HG02678 (cell line): ENCODE measurements around the gene DKC1.
"Not testable (repeated sequence)": the region's sequence is repeated elsewhere in the genome, so short reads cannot be mapped to it uniquely, and the experiment has no call there.

Experiments
- ATAC-seq: cut with Tn5 transposase; IDR thresholded peaks from one replicate; pipeline ENCODE4 v1.9.1; 2021; ENCODE audit warnings: mild to moderate bottlenecking, moderate library complexity; ENCODE audit not compliant: unreplicated experiment

Gene DKC1

DNA sequence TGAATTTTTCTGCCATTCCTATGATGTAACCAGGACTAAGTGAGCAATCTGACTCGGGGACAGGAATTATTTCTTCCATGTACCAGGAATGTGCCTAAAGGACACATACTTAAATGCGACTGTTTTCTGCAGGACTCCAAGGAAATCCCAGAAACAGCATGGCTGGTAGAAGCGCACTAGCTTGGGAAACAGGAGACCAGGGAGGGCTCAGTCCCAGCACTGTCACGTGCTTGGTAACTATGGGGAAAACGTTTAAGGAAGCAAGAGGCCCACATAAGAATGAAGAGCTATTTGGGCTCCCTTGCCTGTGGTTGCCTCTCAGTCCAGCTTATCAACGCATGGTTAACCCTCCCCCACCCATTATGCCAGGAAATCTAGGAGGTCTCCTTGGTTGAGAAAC lies 23.1 kb downstream of the DKC1 start:
- no peak for ATAC-seq

GRCh38 chrX:154791467-154791866 lies 28.8 kb downstream of the DKC1 start:
- no peak for ATAC-seq

DNA sequence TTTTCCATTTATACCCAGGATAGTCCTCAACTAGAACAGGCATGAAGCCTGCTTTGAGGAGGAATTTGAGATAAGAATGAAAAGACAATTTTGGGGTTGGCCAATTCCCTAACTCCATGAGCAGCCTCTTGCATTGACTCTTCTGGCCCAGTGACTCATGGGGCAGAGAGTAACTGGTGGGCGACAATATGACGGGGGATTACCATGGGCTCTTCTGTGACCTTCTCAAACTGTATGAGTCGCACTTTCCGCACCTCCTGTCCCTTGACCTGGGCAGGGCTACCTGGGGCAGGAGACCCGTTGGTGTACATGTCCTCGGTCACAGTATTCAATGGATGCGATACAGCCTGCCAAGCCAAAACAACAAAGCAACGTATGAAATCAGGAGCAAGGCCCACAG lies 29.3 kb downstream of the DKC1 start:
- ATAC-seq, result no peak

GRCh38 chrX:154793084-154793795 lies 30.6 kb downstream of the DKC1 start:
- ATAC-seq, result no peak

DNA sequence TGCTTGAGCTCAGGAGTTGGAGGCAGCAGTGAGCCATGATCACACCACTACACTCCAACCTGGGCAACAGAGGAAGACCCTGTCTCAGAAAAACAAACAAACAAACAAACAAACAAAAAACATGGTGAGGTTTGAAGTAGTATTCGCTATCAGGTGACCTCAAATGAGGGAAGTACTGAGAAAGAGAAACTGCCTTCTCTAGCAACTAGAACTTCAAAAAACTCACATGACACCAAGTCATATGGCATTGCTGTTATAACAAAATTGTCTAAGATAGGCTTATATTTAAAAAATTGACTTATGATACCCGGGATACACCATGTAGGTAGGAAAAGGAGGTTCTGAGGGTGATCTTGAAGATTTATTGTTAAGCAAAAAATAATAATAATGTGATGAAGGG lies 32.4 kb downstream of the DKC1 start:
- no peak for ATAC-seq

DNA sequence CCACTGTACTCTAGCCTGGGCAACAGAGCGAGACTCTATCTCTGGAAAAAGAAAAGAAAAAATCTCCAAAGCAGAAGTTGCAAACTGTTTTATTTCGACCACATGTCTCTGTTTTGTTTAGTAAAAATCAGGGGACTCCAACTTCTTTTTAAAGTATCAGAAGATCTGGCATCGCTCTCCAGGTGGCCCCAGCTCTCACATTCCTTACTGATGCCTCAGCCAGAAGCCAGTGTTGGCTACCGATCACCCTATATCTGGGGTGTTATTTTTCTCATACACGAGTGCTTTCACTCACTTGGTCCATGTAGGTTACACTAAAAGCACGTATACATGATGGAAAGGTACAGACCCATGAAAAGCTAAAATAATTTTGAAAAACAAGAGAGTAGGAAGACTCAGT lies 34.3 kb downstream of the DKC1 start:
- ATAC-seq, result no peak

- ATAC-seq, result no peak
These were observed 37.1 kb downstream of the DKC1 start for GRCh38 chrX:154799556-154800348.

GRCh38 chrX:154800478-154801210 lies 38.0 kb downstream of the DKC1 start:
- no peak for ATAC-seq

DNA sequence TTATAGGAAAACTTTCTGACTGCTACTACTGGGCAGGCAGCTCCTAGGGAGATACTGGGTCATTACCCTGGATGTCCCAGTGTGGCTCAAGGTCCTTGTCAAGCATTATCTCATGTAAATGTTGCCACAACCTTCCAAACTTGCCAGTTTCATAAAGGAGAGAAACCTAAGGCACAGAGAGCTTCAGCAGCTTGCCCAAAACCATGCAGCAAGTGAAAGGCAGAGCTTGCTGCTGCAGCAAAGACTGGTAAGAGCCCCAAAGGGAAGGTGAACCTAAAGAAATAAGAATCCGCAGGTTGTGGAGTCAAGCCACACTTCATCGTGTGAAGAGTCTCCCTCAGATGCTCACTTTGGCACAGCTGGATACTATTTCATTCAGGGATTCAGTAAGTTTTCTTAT lies 40.3 kb downstream of the DKC1 start:
- no peak for ATAC-seq

- ATAC-seq, result no peak
These were observed 41.7 kb downstream of the DKC1 start for GRCh38 chrX:154804261-154804956.

DNA sequence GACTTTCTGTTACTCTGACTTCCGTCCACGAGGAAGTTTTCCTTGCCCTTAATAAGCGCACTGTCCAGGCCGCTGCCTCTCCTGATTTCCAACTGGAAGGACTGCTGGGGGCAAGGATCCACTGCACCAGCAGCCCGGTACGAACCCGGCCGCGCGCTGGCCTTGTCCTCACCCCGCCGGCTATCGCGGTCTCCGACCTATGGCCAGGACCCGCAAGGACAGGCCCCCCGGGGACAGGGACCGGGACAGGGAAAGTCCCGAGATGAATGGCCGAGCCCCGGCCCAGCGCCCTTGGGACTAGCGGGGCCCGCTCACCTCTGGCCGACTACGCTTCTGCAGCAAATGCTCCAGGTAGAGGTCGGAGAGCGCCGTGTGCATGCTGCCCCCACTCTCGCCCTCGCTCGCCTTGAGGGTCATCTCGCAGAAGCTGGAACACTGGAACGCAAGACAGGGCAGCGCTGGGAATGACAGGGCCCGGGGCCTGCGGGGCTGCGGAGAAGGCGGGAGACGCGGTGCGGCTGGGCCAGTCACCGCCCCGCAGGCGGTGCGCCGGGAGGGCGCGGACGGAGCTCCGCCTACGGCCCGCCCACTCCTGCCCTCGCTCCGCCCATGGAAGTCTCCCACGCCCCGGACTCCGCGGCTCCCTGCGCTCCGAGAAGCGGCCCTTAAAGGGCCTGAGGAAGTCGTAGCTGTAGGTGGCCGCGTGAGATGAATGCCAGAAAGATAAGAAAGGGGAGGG lies 42.5 kb downstream of the DKC1 start, which contains the start of gene MPP1:
MPP1 (minus strand) TSS at position 529 of the 739 bp plus-strand sequence; CDS start at position 417, 112 bp downstream.
- ATAC-seq, result peak; percentile 93

GRCh38 chrX:154805696-154806091 lies 43.0 kb downstream of the DKC1 start:
- ATAC-seq, result no peak

DNA sequence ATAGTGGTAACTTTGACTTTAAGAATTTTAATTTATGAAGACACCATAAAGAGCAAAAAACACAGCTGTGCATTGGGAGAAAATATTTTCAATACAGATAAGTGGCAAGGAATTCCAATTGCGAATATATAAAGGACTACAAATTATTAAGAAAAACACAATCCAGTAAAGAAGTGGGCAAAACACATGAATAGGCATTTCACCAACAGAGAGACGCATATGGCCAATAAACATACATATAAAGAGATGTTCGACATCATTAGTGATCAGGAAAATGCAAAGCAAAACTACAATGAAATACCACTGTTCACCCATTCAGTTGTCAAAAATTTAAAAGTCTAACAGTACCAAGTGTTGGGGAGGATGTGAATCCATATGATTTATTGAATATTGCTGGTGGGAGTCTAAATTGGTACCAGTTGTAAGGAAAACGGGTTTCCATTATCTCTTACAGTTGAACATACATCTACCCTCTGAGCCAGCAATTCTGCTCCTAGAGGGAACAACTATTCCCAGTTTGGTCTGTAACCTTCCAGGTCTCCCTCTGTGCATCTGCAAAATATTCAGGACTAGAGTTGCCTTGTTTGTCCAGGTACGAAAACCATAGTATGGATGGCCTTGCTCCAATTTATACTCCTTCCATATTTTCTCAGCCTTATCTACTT lies 44.3 kb downstream of the DKC1 start:
- no peak for ATAC-seq

GRCh38 chrX:154809939-154810665 lies 47.4 kb downstream of the DKC1 start:
- no peak for ATAC-seq

DNA sequence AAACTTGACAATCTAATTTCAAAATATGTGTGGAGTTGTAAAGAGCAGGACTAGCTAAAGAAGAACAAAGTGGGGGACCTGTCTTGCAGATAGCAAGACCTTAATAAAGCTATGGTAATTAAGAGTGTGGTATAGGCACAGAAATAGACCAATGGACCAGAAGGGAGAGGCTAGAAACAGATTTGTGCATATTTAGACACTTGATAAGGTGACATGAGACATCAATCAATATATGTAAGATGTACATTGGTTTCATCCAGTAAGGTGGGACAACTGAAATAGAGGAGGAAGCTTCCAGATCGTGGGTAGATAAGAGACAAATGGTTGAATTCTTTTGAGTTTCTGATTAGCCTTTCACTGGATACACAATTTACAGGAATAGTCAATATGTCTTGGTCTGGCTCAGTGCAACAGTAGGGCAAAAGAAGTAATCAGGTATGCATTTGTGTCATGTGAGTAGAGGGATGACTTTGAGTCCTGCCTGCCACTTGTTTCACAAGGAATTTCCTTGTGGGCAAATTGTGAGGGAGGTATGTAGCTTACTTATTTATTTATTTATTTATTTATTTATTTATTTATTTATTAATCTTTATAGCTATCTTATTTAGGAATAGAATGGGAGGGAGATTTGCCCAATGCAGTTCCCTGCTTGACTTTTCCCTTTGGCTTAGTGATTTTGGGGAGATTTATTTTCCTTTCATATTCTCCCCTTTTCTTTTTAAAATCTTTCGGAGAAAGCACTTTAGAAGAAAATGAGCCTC lies 49.9 kb downstream of the DKC1 start:
- no peak for ATAC-seq

DNA sequence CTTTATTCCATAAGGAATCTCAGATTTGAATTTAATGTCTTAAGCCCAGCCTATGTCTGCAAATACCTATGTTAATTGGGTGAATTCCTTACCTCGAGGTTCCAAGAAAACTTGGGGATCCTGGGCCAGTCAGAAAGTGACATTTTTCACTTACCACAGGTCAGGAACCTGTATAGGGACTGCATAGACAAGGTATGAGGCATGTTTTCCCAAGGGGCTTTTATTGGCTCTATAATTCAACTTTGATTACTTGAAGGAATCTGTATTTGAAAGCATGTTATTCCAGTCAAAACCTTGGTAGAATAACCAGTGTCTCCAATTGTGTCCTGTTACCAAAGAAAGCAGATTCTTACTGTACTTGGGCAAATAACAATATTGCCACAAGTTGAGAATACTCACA lies 51.1 kb downstream of the DKC1 start:
- ATAC-seq, result no peak

- ATAC-seq, result no peak
These were observed 52.7 kb downstream of the DKC1 start for GRCh38 chrX:154815274-154815818.

DNA sequence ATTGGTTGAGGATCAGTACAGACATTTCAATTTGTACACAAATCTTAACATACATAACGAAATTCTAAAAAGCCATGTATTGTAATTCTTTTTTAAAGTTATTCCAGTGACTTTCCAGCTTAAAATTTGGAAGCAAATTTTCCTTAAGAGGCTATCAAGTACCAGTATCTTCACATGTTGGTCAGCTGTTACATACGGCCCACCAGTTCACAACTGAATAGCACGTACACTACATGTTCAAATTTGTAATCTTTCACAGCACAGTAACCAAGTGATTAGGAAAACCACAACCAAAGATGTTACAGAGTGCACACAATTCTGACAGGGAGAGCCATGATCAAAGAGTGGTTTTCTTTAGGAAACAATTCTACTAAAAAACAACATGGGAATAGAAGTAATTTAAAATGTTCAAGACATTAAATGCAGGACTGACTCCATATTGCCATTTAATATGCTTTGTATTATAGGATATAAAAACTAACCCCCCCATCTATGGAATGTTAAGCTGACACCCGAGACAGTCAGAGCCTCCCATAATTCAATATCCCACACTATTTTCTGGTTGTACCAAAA lies 53.7 kb downstream of the DKC1 start:
- not testable (repeated sequence) for ATAC-seq
